ENCODE measurements around the gene TDP1.
"Not testable (repeated sequence)": the region's sequence is repeated elsewhere in the genome, so short reads cannot be mapped to it uniquely, and the experiment has no call there.

Gene TDP1

GRCh38 chr14:90054803-90055202, 99.1 kb downstream of the TDP1 start:
- DNase-seq = no peak

- DNase-seq = no peak
Measured at GRCh38 chr14:90056826-90057225, 101.1 kb downstream of the TDP1 start.

GRCh38 chr14:90058876-90059458, 103.2 kb downstream of the TDP1 start:
- no peak for DNase-seq

GRCh38 chr14:90060312-90060964, 104.7 kb downstream of the TDP1 start:
- DNase-seq = peak; percentile 33

- DNase-seq = no peak
Measured at GRCh38 chr14:90060965-90061684, 105.4 kb downstream of the TDP1 start.

- no peak for DNase-seq
Measured at GRCh38 chr14:90061685-90062126, 106.0 kb downstream of the TDP1 start, which contains the start of gene KCNK13. TSS of gene KCNK13 (plus strand) at chr14:90061994. CDS start at chr14:90062206, 212 bp downstream.

- no peak for DNase-seq
Measured at GRCh38 chr14:90062127-90062794, 106.5 kb downstream of the TDP1 start.

GRCh38 chr14:90062822-90063539, 107.3 kb downstream of the TDP1 start:
- no peak for DNase-seq

GRCh38 chr14:90072350-90072749, 116.6 kb downstream of the TDP1 start:
- no peak for DNase-seq

- DNase-seq = no peak
Measured at GRCh38 chr14:90079576-90079975, 123.8 kb downstream of the TDP1 start.

GRCh38 chr14:90087433-90087832, 131.7 kb downstream of the TDP1 start:
- peak; percentile 28 for DNase-seq

GRCh38 chr14:90088176-90088575, 132.4 kb downstream of the TDP1 start:
- no peak for DNase-seq

- DNase-seq = not testable (repeated sequence)
Measured at GRCh38 chr14:90089486-90089885, 133.8 kb downstream of the TDP1 start.

- no peak for DNase-seq
Measured at GRCh38 chr14:90091393-90091792, 135.7 kb downstream of the TDP1 start.

GRCh38 chr14:90093942-90094595, 138.3 kb downstream of the TDP1 start:
- DNase-seq = no peak
